H1 (cell line): Measurements from ENCODE around the gene SOX30.

ENCODE experiments used
- CBX5 ChIP-seq: fragments of 300-800, 300-1000 bp; sonication (generic); IDR thresholded peaks from 2 replicates; pipeline ENCODE4 v1.7.1; 2016; ENCODE audit warnings: antibody characterized with exemption, low read length, low read depth
- CHD2 ChIP-seq: IDR thresholded peaks from 2 replicates; pipeline ENCODE4 v1.6.1; 2012; ENCODE audit warnings: low read length, improper control_type of control experiment
- EGR1 ChIP-seq: IDR thresholded peaks from 2 replicates; pipeline ENCODE4 v1.6.1; 2011; ENCODE audit warnings: low read depth, low read length, borderline replicate concordance
- EP300 ChIP-seq, 2 experiments: IDR thresholded peaks; 1 replicate in 1 of 2; 2 replicates in 1 of 2; pipeline ENCODE4 v1.6.1; 2011 to 2012; ENCODE audit warnings: low read depth in 2 of 2, low read length in 2 of 2, mild to moderate bottlenecking in 2 of 2, borderline replicate concordance in 1 of 2, inconsistent platforms in 1 of 2, moderate library complexity in 1 of 2
- EZH2 ChIP-seq: fragments of 200-600 bp; sonication (generic); IDR thresholded peaks from 2 replicates; pipeline ENCODE4 v1.7.1; 2012; ENCODE audit warnings: low read depth, mild to moderate bottlenecking, moderate library complexity, low read length, inconsistent platforms; ENCODE audit not compliant: severe bottlenecking
- NANOG ChIP-seq: IDR thresholded peaks from 2 replicates; pipeline ENCODE4 v1.6.1; 2011; ENCODE audit warnings: low read length, low read depth, mild to moderate bottlenecking, inconsistent platforms; ENCODE audit not compliant: insufficient read depth, poor library complexity, severe bottlenecking
- PHF8 ChIP-seq: fragments of 200-600 bp; sonication (generic); conservative IDR thresholded peaks from 2 replicates; pipeline ENCODE4 v1.7.1; 2012; ENCODE audit warnings: low read depth, mild to moderate bottlenecking, inconsistent platforms, low read length, moderate library complexity
- TCF12 ChIP-seq: IDR thresholded peaks from 2 replicates; pipeline ENCODE4 v1.6.1; 2011; ENCODE audit warnings: low read depth, mild to moderate bottlenecking, low read length
- TF ChIP-seq, protein P1 (sequence below), 3 experiments: IDR thresholded peaks; 1 replicate in 2 of 3; 2 replicates in 1 of 3; pipeline versions ENCODE4 v1.5.1 to v1.6.1; 2011; ENCODE audit warnings: low read length in 3 of 3, mild to moderate bottlenecking in 3 of 3, inconsistent platforms in 2 of 3, low read depth in 1 of 3, moderate library complexity in 1 of 3; ENCODE audit not compliant: insufficient read depth in 1 of 3; ENCODE audit errors: control extremely low read depth in 1 of 3

DNA sequence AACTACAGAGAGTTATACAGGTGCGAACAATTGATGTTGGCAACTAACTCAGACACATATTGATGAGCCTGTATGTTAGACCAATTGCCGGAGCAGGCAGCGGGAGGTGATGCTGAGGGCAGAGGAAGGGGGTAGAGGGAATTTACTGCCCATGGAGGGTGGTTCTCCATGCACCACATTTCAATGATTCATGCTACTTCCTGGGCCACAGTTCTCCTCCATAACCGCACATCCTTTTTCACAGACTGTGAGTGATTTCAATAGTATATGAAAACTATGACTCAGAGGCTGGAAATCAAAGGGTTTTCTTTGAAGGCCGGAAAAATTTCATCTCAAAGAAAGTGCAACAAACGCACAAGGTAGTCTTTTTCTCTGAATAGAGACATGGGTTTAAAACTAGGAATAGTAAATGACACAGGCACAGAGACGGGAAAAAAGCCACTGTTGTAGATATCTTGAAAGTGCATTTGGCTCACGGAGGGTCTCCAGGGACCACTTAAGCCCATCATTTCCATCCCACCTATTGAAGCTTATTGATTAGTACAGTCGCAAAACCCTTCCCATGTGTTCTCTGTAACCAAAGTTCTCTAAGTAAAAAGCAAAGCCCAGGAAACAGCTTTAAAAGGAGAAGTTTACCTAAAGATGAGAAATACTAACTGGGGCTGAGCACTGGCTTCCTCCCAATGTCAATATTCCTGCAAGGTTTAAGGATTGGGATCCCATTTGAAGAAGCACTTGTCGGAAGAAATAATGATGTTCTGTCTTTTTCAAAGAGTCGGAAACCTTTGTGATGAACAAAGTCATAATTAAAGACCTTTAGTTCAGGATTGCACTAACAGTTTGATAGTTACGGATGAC, 48.7 kb downstream of the SOX30 start:
- TF ChIP-seq CHD2: no peak
- TF ChIP-seq, protein P1, sequence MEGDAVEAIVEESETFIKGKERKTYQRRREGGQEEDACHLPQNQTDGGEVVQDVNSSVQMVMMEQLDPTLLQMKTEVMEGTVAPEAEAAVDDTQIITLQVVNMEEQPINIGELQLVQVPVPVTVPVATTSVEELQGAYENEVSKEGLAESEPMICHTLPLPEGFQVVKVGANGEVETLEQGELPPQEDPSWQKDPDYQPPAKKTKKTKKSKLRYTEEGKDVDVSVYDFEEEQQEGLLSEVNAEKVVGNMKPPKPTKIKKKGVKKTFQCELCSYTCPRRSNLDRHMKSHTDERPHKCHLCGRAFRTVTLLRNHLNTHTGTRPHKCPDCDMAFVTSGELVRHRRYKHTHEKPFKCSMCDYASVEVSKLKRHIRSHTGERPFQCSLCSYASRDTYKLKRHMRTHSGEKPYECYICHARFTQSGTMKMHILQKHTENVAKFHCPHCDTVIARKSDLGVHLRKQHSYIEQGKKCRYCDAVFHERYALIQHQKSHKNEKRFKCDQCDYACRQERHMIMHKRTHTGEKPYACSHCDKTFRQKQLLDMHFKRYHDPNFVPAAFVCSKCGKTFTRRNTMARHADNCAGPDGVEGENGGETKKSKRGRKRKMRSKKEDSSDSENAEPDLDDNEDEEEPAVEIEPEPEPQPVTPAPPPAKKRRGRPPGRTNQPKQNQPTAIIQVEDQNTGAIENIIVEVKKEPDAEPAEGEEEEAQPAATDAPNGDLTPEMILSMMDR (IDR thresholded peaks at IDR 0.05; ENCODE audit: control extremely low read depth in 1 of 3, insufficient read depth in 1 of 3, low read depth in 1 of 3, low read length in 3 of 3): no peak
- TF ChIP-seq NANOG: no peak
- TF ChIP-seq TCF12: no peak
- no peak for TF ChIP-seq CBX5
- TF ChIP-seq PHF8: no peak
- TF ChIP-seq EGR1: no peak
- TF ChIP-seq EZH2: no peak
- TF ChIP-seq EP300 (IDR thresholded peaks at IDR 0.05; ENCODE audit: borderline replicate concordance in 1 of 2, low read depth in 2 of 2, low read length in 2 of 2): no peak
